Hepatocyte (in vitro differentiated cells): ENCODE measurements around the gene PLD5.
"Not testable (repeated sequence)": the region's sequence is repeated elsewhere in the genome, so short reads cannot be mapped to it uniquely, and the experiment has no call there.

ENCODE experiments used
- CTCF ChIP-seq: fragments of 200-600 bp; sonication (generic); IDR thresholded peaks from 2 replicates; pipeline ENCODE4 v1.5.1; 2016; ENCODE audit warnings: antibody characterized with exemption, mild to moderate bottlenecking; ENCODE audit not compliant: poor library complexity
- EZH2 ChIP-seq: fragments of 200-600 bp; sonication (generic); IDR thresholded peaks from 2 replicates; pipeline ENCODE4 v1.6.1; 2016; ENCODE audit warnings: antibody characterized with exemption, mild to moderate bottlenecking, borderline replicate concordance

- TF ChIP-seq CTCF, EZH2: not testable (repeated sequence)
Measured at GRCh38 chr1:242293781-242294180, 230.7 kb downstream of the PLD5 start.
